ENCODE data around the gene CAPN15. TPM values are rescaled to one million over a fixed set of nuclear protein-coding genes. Genes with fewer than 3 reads are reported as not detected.
A peak's percentile ranks its signal among the peaks of the same experiment; 100 is the strongest.
"Not testable (repeated sequence)": the region's sequence is repeated elsewhere in the genome, so short reads cannot be mapped to it uniquely, and the experiment has no call there.

Gene CAPN15
- total RNA-seq, result 53.9 and 57.4 TPM in 2 replicates
- long read RNA-seq, result 0 reads

GRCh38 chr16:527015-527903 is at the start of gene CAPN15:
CAPN15 (plus strand) TSS chr16:527712; CDS start chr16:546839, 19,127 bp downstream.
- Mint-ChIP-seq H3K27ac (peak within 1 kb of the TSS; percentile 85), H3K27me3 (no peaks in the 10 kb centered on the region), H3K36me3 (ENCODE audit: insufficient read depth) (peaks cover 2% of the 10 kb centered on the region), H3K9me3 (ENCODE audit: low read depth) (no peaks in the 10 kb centered on the region), H3K4me3 (ENCODE audit: low read depth) (peak within 1 kb of the TSS; percentile 81), H3K4me1 (ENCODE audit: low read depth) (peaks cover 15% of the 10 kb centered on the region)
- DNase-seq (ENCODE audit: low spot score, unreplicated experiment), result peak; percentile 85
- peak; percentile 27 for TF ChIP-seq CTCF (IDR thresholded peaks at IDR 0.05; ENCODE audit: unreplicated experiment)

- H3K27me3 Mint-ChIP-seq; H3K36me3 Mint-ChIP-seq (ENCODE audit: insufficient read depth); DNase-seq (ENCODE audit: low spot score, unreplicated experiment); H3K27ac Mint-ChIP-seq; H3K4me3 Mint-ChIP-seq (ENCODE audit: low read depth); H3K9me3 Mint-ChIP-seq (ENCODE audit: low read depth): not testable (repeated sequence)
- peaks cover 17% of the 10 kb centered on the region for H3K4me1 Mint-ChIP-seq (ENCODE audit: low read depth)
Measured at GRCh38 chr16:478287-478686, 49.2 kb upstream of the CAPN15 start.

- H3K9me3 Mint-ChIP-seq (ENCODE audit: low read depth), result no peaks in the 10 kb centered on the region
- H3K4me3 Mint-ChIP-seq (ENCODE audit: low read depth), result no peak overlapping the region
- H3K4me1 Mint-ChIP-seq (ENCODE audit: low read depth), result peaks cover 14% of the 10 kb centered on the region
- no peak for TF ChIP-seq CTCF (IDR thresholded peaks at IDR 0.05; ENCODE audit: unreplicated experiment)
- no peaks in the 10 kb centered on the region for H3K27me3 Mint-ChIP-seq
- H3K36me3 Mint-ChIP-seq (ENCODE audit: insufficient read depth), result peaks cover 13% of the 10 kb centered on the region
- no peak for DNase-seq (ENCODE audit: low spot score, unreplicated experiment)
- no peak overlapping the region for H3K27ac Mint-ChIP-seq
Measured at GRCh38 chr16:482468-483185, 44.9 kb upstream of the CAPN15 start.

- H3K27ac Mint-ChIP-seq, result peak overlapping the region; percentile 42
- no peak for TF ChIP-seq CTCF (IDR thresholded peaks at IDR 0.05; ENCODE audit: unreplicated experiment)
- DNase-seq (ENCODE audit: low spot score, unreplicated experiment), result no peak
- peaks cover 14% of the 10 kb centered on the region for H3K4me1 Mint-ChIP-seq (ENCODE audit: low read depth)
- no peaks in the 10 kb centered on the region for H3K27me3 Mint-ChIP-seq
- peaks cover 15% of the 10 kb centered on the region for H3K36me3 Mint-ChIP-seq (ENCODE audit: insufficient read depth)
- H3K9me3 Mint-ChIP-seq (ENCODE audit: low read depth), result no peaks in the 10 kb centered on the region
- H3K4me3 Mint-ChIP-seq (ENCODE audit: low read depth), result no peak overlapping the region
Measured at GRCh38 chr16:483341-484075, 44.0 kb upstream of the CAPN15 start.

GRCh38 chr16:489606-490005 is 37.9 kb upstream of the CAPN15 start:
- Mint-ChIP-seq H3K4me3 (ENCODE audit: low read depth) (no peak overlapping the region), H3K36me3 (ENCODE audit: insufficient read depth) (peaks cover 21% of the 10 kb centered on the region), H3K27me3 (no peaks in the 10 kb centered on the region), H3K9me3 (ENCODE audit: low read depth) (no peaks in the 10 kb centered on the region), H3K4me1 (ENCODE audit: low read depth) (no peaks in the 10 kb centered on the region), H3K27ac (no peak overlapping the region)
- no peak for DNase-seq (ENCODE audit: low spot score, unreplicated experiment)
- no peak for TF ChIP-seq CTCF (IDR thresholded peaks at IDR 0.05; ENCODE audit: unreplicated experiment)

All from progenitor cell of endocrine pancreas (in vitro differentiated cells).